NCI-H2029 treated with DMSO at 0.1 percent for 48 hours (cell line): ENCODE measurements around the gene MBD4.

Experiments used
- DNase-seq: peaks from one replicate; lab custom pipeline; 2025; lab: John Stamatoyannopoulos, UW

The MBD4 gene

DNA sequence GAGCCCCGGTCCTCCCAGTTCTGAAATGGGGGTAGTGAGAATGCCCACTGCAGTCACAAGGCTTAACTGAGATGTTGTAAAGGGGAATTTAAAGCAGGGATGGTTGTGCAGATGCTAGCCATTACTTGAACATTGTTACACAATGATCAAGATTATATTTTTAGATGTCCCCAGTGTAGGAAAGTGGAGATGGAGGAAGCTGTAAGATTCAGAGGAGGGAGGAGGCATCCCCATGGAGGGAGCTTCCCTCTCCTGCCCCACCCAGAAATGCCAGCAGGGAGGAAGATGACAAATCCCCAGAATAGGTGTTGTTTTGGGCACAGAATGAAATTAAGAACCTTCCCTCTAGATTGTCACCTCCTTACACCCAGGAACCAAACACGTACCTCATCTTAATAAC is 57.4 kb downstream of the MBD4 start:
- DNase-seq: no peak
